Measurements from ENCODE around the gene PPBP.

The PPBP gene, protein sequence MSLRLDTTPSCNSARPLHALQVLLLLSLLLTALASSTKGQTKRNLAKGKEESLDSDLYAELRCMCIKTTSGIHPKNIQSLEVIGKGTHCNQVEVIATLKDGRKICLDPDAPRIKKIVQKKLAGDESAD

DNA sequence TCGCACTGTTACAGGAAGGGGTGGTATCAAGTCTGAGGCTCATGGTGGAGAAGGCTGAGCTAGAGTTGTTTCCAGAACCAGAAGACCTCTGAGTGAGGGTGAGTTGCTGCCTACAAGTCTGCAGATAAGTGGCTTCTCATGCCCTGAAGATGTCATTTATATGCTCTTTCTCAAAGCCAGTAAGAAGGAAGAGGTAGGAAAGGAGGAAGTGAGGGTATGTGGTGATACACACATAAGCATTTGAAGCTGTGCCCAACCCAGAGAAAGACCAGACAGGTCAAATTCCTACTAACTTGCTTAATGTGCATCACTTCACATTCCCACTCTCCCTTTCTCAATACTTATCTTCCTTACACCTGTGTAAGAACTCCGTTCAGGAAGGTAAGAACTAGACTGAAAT lies at the start of gene PPBP:
Gene PPBP, minus strand, starts transcription at position 130 of the 400 bp plus-strand sequence. Its CDS starts 87 bp downstream, at position 43.
- Histone ChIP-seq H3K9ac (ENCODE audit: low read depth, low read length) (no peak within 1 kb of the TSS), H3K4me3 (ENCODE audit: low read depth, low read length) (no peak within 1 kb of the TSS), H3K27me3 (ENCODE audit: control insufficient read depth, insufficient read depth, low read length) (no peaks in the 10 kb centered on the region), H3K9me3 (ENCODE audit: control insufficient read depth, insufficient read depth, low read length) (no peaks in the 10 kb centered on the region), H3K36me3 (ENCODE audit: control insufficient read depth, insufficient read depth, low read length) (no peaks in the 10 kb centered on the region), H3K4me1 (ENCODE audit: control insufficient read depth, insufficient read depth, low read length) (peaks cover 11% of the 10 kb centered on the region)

DNA sequence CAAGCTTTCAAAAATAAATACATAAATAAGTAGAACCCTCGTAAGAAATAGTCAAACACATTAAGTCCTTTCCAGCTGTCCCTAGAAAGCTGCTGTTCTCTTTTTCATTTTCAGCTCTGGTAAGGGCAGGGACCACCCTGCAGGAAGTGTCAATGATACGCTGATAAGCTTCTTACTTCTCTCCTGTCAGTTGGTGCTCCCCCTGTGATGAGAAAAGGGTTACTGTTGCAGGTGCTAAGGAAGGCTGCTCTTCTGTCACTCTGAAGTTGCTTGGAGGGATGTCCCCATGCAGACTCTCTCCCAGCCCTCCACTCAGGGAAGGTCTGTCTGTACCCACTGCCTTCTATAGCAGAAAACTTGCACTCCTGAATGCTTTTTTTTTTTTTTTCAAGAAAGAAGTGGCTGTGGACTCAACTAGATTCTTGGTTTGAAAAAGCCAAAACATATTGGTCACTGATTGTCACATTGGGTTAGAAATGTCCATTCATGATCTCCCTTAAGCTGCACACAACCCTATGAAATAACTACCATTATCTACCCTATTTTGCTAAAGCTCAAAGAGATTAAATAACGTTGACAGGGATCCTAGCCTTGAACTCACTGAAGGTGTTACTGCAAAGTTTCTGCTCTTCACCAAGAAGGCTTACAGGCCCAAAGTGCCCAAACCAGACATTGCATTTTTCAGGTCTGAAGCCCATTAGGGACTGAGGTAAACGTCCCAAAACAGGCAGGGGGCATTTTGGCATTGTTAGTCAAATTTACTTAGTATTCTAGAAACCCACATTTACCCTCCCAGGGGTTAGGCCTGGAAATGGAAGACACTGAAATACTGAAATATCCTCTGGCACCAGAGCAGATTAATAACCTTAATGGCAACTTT lies 49.3 kb upstream of the PPBP start:
- no peaks in the 10 kb centered on the region for H3K4me1 ChIP-seq (ENCODE audit: control insufficient read depth, insufficient read depth, low read length)
- peaks cover 10% of the 10 kb centered on the region for H3K27me3 ChIP-seq (ENCODE audit: control insufficient read depth, insufficient read depth, low read length)
- H3K9me3 ChIP-seq (ENCODE audit: control insufficient read depth, insufficient read depth, low read length) = no peaks in the 10 kb centered on the region
- H3K36me3 ChIP-seq (ENCODE audit: control insufficient read depth, insufficient read depth, low read length) = no peaks in the 10 kb centered on the region
- peak overlapping the region; percentile 78 for H3K4me3 ChIP-seq (ENCODE audit: low read depth, low read length)
- no peak overlapping the region for H3K9ac ChIP-seq (ENCODE audit: low read depth, low read length)

DNA sequence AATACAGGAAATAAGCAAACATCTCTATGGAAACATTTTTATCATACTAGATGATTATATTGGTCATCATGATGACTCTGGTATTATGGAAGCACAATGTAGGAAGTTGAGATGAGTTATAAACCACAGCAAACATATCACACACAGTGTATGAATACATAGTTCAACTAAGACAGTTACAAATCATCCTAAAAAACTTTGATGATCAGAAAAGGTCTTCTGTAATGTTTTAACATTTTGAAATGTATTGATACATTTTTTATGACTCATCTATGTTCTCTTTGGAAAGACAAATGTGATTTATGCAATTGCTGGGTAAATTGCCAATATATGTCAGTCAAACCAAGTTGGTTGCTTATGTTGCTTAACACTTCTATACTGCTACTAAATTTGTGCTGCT lies 45.7 kb upstream of the PPBP start:
- Histone ChIP-seq H3K36me3 (ENCODE audit: control insufficient read depth, insufficient read depth, low read length) (no peaks in the 10 kb centered on the region), H3K4me1 (ENCODE audit: control insufficient read depth, insufficient read depth, low read length) (no peaks in the 10 kb centered on the region), H3K27me3 (ENCODE audit: control insufficient read depth, insufficient read depth, low read length) (no peaks in the 10 kb centered on the region), H3K9me3 (ENCODE audit: control insufficient read depth, insufficient read depth, low read length) (no peaks in the 10 kb centered on the region), H3K4me3 (ENCODE audit: low read depth, low read length) (no peak overlapping the region), H3K9ac (ENCODE audit: low read depth, low read length) (no peak overlapping the region)

DNA sequence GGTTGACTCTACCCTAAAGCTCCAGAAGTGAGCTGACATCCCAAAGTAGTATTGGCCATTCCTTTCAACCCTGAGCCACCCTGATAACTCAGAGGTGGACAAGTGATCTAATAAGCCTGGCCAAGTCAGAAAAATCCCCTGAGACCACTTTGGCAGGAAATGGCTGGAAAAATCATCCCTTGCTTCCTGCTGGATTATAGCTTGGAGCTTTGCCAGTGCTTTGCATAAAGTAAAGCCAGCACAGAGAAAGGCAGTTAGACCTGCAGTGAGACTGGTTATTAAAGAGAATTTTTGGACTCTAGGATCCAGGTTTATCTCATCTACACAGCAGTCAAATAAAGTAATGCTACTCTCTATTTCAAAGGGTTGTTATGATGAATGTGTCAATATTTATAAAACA lies 44.1 kb upstream of the PPBP start:
- Histone ChIP-seq H3K9me3 (ENCODE audit: control insufficient read depth, insufficient read depth, low read length) (no peaks in the 10 kb centered on the region), H3K4me1 (ENCODE audit: control insufficient read depth, insufficient read depth, low read length) (no peaks in the 10 kb centered on the region), H3K36me3 (ENCODE audit: control insufficient read depth, insufficient read depth, low read length) (no peaks in the 10 kb centered on the region), H3K4me3 (ENCODE audit: low read depth, low read length) (no peak overlapping the region), H3K9ac (ENCODE audit: low read depth, low read length) (no peak overlapping the region), H3K27me3 (ENCODE audit: control insufficient read depth, insufficient read depth, low read length) (no peaks in the 10 kb centered on the region)

DNA sequence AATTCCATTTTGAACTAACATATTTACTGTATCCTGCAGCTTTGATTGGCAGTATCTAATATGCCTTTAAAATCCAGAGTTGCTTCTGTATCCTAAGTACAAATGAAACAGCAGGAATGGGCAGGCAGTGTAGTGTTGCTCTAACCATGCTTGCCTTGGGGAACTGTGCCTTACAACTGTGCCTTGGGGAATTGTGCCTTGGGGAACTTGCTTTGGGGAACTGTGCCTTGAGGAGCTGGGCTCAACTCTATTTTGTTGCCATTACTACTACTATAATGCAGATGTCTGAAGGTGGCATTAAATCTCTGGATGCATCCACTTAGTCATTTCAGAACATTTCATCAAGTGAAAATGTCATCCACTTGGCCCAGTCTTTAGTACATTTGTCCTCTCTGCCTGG lies 43.6 kb upstream of the PPBP start:
- Histone ChIP-seq H3K4me3 (ENCODE audit: low read depth, low read length) (no peak overlapping the region), H3K9ac (ENCODE audit: low read depth, low read length) (no peak overlapping the region), H3K36me3 (ENCODE audit: control insufficient read depth, insufficient read depth, low read length) (no peaks in the 10 kb centered on the region), H3K27me3 (ENCODE audit: control insufficient read depth, insufficient read depth, low read length) (no peaks in the 10 kb centered on the region), H3K9me3 (ENCODE audit: control insufficient read depth, insufficient read depth, low read length) (no peaks in the 10 kb centered on the region), H3K4me1 (ENCODE audit: control insufficient read depth, insufficient read depth, low read length) (no peaks in the 10 kb centered on the region)

DNA sequence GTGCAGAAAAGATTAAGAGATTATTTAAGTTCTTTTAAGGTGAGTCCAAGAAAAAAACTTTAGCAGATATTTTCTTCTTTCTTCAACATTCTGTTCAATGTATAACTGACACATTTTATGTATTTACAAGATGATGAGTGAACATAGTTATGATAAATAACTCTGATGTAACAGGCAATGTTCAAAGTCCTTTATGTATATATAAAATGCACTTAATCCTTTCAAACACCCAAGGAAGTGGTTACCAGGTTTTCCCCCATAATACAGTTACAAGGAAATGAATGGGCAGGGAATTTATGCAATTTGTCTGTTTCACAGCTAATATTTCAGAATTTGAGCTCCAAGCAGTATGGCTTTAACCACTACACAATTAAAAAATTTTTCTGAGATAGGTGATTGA lies 42.3 kb upstream of the PPBP start:
- Histone ChIP-seq H3K9me3 (ENCODE audit: control insufficient read depth, insufficient read depth, low read length) (no peaks in the 10 kb centered on the region), H3K4me1 (ENCODE audit: control insufficient read depth, insufficient read depth, low read length) (no peaks in the 10 kb centered on the region), H3K36me3 (ENCODE audit: control insufficient read depth, insufficient read depth, low read length) (no peaks in the 10 kb centered on the region), H3K27me3 (ENCODE audit: control insufficient read depth, insufficient read depth, low read length) (no peaks in the 10 kb centered on the region), H3K9ac (ENCODE audit: low read depth, low read length) (no peak overlapping the region), H3K4me3 (ENCODE audit: low read depth, low read length) (no peak overlapping the region)

DNA sequence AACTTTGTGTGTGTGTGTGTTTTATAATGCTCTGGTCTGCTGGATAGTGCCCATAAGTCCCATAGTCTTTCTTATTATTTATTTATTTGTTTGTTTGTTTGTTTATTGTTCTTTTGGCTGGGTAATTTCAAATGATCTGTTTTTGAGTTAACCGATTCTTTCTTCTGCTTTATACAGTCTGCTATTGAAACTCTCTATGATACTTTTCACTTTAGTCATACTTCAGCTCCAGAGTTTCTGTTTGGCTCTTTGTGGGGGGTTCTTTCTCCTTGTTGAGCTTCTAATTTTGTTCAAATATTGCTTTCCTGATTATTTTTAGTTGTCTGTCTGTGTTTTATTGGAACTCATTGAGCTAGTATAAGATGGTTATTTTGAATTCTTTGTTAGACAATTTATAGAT lies 40.5 kb upstream of the PPBP start:
- Histone ChIP-seq H3K4me3 (ENCODE audit: low read depth, low read length) (no peak overlapping the region), H3K27me3 (ENCODE audit: control insufficient read depth, insufficient read depth, low read length) (no peaks in the 10 kb centered on the region)

DNA sequence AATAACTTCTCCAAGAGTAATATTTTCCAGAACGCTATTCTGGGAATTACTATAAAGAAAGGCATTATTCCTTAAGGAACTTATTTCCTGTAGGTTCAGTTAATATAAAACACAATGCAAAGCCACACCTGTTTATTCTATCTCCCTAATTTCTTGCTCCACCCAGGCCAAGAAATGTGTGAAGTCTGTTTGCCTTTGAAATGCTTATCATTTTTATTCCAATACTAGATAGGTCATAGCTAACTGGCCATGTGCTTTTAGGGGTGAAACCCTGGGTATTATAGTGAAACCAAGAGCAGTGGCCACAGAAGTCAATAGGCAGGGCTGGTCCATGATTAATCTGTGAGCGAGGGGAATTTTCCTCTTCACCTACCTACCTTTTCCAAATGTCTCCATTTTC lies 35.7 kb upstream of the PPBP start:
- H3K27me3 ChIP-seq (ENCODE audit: control insufficient read depth, insufficient read depth, low read length) = no peaks in the 10 kb centered on the region
- H3K9me3 ChIP-seq (ENCODE audit: control insufficient read depth, insufficient read depth, low read length) = no peaks in the 10 kb centered on the region
- H3K4me1 ChIP-seq (ENCODE audit: control insufficient read depth, insufficient read depth, low read length) = no peaks in the 10 kb centered on the region
- H3K9ac ChIP-seq (ENCODE audit: low read depth, low read length) = no peak overlapping the region
- no peaks in the 10 kb centered on the region for H3K36me3 ChIP-seq (ENCODE audit: control insufficient read depth, insufficient read depth, low read length)
- H3K4me3 ChIP-seq (ENCODE audit: low read depth, low read length) = no peak overlapping the region

More for the DNA sequence above, 40.5 kb upstream of the PPBP start:
- no peak overlapping the region for H3K9ac ChIP-seq (ENCODE audit: low read depth, low read length)
- no peaks in the 10 kb centered on the region for H3K36me3 ChIP-seq (ENCODE audit: control insufficient read depth, insufficient read depth, low read length)
- H3K9me3 ChIP-seq (ENCODE audit: control insufficient read depth, insufficient read depth, low read length) = no peaks in the 10 kb centered on the region
- H3K4me1 ChIP-seq (ENCODE audit: control insufficient read depth, insufficient read depth, low read length) = no peaks in the 10 kb centered on the region

DNA sequence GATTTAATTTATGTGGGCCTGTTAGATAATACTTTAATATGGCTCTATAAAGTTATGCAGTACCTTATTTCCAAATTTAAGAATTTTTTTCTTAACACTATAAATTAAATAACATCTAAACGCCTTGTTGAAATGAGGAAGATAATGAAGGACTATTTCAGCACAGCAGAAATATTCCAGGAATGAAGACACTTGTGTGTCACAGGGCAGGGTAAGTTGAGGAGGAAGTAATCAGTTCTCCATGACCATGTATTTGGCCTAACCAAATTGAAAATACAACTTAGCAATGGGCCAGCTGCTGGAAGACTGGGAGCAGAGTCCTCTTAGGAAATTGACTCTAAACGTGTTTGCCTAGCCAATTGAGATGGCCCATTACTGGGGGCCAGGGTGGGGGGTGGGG lies 33.6 kb upstream of the PPBP start:
- H3K9ac ChIP-seq (ENCODE audit: low read depth, low read length) = no peak overlapping the region
- H3K4me3 ChIP-seq (ENCODE audit: low read depth, low read length) = no peak overlapping the region
- no peaks in the 10 kb centered on the region for H3K27me3 ChIP-seq (ENCODE audit: control insufficient read depth, insufficient read depth, low read length)
- H3K36me3 ChIP-seq (ENCODE audit: control insufficient read depth, insufficient read depth, low read length) = no peaks in the 10 kb centered on the region
- no peaks in the 10 kb centered on the region for H3K4me1 ChIP-seq (ENCODE audit: control insufficient read depth, insufficient read depth, low read length)
- H3K9me3 ChIP-seq (ENCODE audit: control insufficient read depth, insufficient read depth, low read length) = no peaks in the 10 kb centered on the region

DNA sequence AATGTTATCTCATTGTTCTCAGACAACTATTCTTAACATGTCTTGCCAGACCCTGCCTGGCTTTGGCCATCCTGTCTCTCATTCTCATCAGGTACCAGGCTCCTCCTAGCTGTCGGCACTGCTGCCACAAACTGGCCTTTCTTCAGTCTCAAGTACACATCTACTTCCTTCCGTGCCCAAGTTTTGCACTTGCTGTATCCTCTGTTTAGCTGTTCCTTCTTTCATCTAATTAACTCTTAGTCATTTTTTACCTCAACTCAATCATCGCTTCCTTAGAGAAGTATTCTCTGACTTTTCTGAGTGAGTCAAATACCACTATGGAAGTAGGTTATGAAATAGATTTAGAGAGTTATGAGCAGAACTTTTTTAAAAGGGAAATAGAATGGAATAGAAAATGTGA lies 30.8 kb upstream of the PPBP start:
- no peaks in the 10 kb centered on the region for H3K27me3 ChIP-seq (ENCODE audit: control insufficient read depth, insufficient read depth, low read length)
- H3K4me1 ChIP-seq (ENCODE audit: control insufficient read depth, insufficient read depth, low read length) = peaks cover 7% of the 10 kb centered on the region
- no peaks in the 10 kb centered on the region for H3K36me3 ChIP-seq (ENCODE audit: control insufficient read depth, insufficient read depth, low read length)
- H3K9me3 ChIP-seq (ENCODE audit: control insufficient read depth, insufficient read depth, low read length) = no peaks in the 10 kb centered on the region
- no peak overlapping the region for H3K9ac ChIP-seq (ENCODE audit: low read depth, low read length)
- no peak overlapping the region for H3K4me3 ChIP-seq (ENCODE audit: low read depth, low read length)

DNA sequence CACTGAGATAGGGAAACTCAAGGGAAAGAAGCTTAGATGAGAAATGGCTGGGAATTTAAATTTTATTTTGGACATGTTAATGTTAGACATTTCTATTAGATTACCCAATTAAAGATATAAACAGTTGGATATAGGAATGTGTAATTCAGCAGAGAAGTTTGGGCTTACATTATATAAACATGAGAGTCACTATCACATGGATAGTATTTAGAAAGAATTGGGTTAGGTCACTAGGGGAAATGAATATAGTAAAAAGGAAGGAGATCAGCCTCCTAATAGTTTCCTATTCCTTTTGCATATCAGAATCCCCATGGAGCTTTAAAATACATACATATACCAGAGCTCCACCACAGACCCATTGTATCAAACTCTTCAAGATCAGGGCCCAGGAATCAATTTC lies 30.1 kb upstream of the PPBP start:
- no peak overlapping the region for H3K4me3 ChIP-seq (ENCODE audit: low read depth, low read length)
- H3K9me3 ChIP-seq (ENCODE audit: control insufficient read depth, insufficient read depth, low read length) = no peaks in the 10 kb centered on the region
- H3K9ac ChIP-seq (ENCODE audit: low read depth, low read length) = no peak overlapping the region
- H3K36me3 ChIP-seq (ENCODE audit: control insufficient read depth, insufficient read depth, low read length) = no peaks in the 10 kb centered on the region
- no peaks in the 10 kb centered on the region for H3K27me3 ChIP-seq (ENCODE audit: control insufficient read depth, insufficient read depth, low read length)
- H3K4me1 ChIP-seq (ENCODE audit: control insufficient read depth, insufficient read depth, low read length) = peaks cover 7% of the 10 kb centered on the region

DNA sequence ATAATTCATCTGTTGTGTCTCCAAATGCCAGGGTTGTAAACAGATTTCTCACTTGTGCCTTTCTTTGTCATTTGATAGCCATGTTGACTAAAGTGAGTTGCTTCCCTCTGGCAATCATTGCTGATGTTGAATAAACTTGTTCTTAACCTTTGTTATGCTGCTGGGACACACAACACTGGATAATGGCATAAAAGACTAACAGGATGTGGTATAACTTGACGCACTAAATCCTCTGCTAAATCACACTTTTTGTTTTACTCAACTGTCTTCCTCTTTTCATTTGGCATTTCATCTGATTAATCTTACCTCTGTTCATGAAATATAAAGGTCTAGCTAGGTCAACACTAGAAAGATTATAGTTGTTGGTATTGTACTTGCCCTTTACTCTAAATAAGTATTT lies 28.1 kb upstream of the PPBP start:
- Histone ChIP-seq H3K4me1 (ENCODE audit: control insufficient read depth, insufficient read depth, low read length) (peaks cover 7% of the 10 kb centered on the region), H3K4me3 (ENCODE audit: low read depth, low read length) (no peak overlapping the region), H3K36me3 (ENCODE audit: control insufficient read depth, insufficient read depth, low read length) (no peaks in the 10 kb centered on the region), H3K9me3 (ENCODE audit: control insufficient read depth, insufficient read depth, low read length) (no peaks in the 10 kb centered on the region), H3K9ac (ENCODE audit: low read depth, low read length) (no peak overlapping the region), H3K27me3 (ENCODE audit: control insufficient read depth, insufficient read depth, low read length) (no peaks in the 10 kb centered on the region)

Measured in iPS-15b (cell line).